ENCODE measurements around the gene TBCD. TPM values are rescaled to one million over a fixed set of nuclear protein-coding genes. Genes with fewer than 3 reads are reported as not detected.

Gene TBCD
- total and polyA plus RNA-seq, 12 donors = 41.3 to 107 (median 52.4) TPM

- intact Hi-C loops (cut with DNase I) = loop anchor here in 2 of 10 donors (10.0 kb wide), 1 partner anchor 55 kb away; no protein-coding TSS in a partner anchor
- WGBS, 2 donors = 83 to 86% methylated on average over 25 of the region's 25 CpGs
- Histone ChIP-seq H3K27ac (no peak overlapping the region), H3K4me1 (no peaks in the 10 kb centered on the region), H3K4me3 (no peak overlapping the region), H3K27me3 (peaks cover 0 to 2% (median 0%) of the 10 kb centered on the region in 7 donors), H3K9me3 (no peaks in the 10 kb centered on the region), H3K36me3 (no peaks in the 10 kb centered on the region)
- ATAC-seq = no peak
- no peak for TF ChIP-seq CTCF (IDR thresholded peaks at IDR 0.05)
- no peak for DNase-seq
These were observed 42.0 kb upstream of the TBCD start for GRCh38 chr17:82709676-82710498.

DNA sequence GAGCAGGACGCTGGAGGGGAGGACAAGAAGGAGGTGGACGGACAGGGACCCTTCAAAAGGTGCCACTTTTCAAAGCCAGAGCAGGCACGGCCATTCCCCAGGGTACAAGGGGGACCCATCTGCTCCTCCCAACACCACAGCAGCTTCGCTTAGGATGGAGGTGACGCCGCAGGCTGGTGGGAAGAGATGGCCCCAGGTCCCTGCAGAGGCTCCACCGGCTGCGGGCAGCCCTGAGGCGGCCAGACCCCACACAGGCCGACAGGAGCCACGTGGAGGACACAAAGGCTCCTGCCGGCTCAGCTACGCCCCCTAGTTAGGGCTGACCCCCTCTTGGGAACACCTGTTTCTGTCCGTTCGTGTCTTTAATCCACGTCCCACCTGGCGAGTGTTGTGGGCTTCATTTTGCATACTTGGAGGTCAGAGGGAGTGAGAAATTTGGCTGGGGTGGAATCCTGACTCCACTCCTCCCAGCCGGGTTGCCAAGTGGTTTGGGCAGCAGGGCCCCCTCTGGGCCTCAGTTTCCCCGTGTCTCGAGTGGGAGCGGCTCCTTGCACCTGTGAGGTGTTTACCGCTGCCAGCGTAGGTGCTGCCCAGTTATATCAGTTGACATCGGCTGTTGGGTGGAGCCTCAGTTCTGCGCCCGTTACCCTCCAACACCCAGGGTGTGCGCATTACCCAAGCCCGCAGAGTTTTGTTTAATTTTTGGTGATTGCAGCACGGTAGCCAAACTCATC lies 41.2 kb upstream of the TBCD start:
- Histone ChIP-seq H3K9me3 (no peaks in the 10 kb centered on the region), H3K36me3 (no peaks in the 10 kb centered on the region), H3K27ac (no peak overlapping the region), H3K27me3 (peaks cover 0 to 2% (median 0%) of the 10 kb centered on the region in 7 donors), H3K4me1 (peaks cover 0 to 3% (median under 1%) of the 10 kb centered on the region in 9 donors), H3K4me3 (no peak overlapping the region)
- TF ChIP-seq CTCF (IDR thresholded peaks at IDR 0.05) = no peak
- intact Hi-C loops (cut with DNase I) = no loop called here
- ATAC-seq = no peak
- WGBS, 2 donors = 74 to 77% methylated on average over 29 of the region's 29 CpGs
- no peak for DNase-seq

DNA sequence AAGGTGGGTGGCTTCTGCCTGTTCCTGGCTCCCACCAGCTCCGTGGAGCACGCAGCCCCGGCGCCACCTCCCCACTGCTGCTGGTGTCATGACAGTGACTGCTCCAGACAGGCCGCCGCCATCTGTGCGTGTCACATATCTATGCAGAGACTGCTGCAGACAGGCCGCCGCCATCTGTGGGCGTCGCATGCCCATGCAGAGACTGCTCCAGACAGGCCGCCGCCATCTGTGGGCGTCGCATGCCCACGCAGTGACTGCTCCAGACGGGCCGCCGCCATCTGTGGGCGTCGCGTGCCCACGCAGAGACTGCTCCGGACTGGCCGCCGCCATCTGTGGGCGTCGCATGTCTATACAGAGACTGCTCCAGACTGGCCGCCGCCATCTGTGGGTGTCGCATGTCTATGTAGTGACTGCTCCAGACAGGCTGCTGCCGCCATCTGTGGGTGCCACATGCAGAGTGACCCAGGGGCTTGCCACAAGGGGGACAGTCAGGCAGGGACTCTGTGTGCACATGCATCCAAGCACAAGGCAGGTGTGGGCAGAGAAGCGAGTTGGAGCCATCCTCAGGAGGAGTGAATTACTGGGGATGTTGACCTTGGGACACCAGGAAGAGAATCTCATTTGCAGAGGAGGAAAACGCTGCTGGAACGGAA lies 38.7 kb upstream of the TBCD start:
- DNase-seq = no peak
- Histone ChIP-seq H3K4me1 (peaks cover 3 to 20% (median 17%) of the 10 kb centered on the region in 9 donors), H3K36me3 (no peaks in the 10 kb centered on the region), H3K4me3 (no peak overlapping the region), H3K27ac (no peak overlapping the region), H3K27me3 (peaks cover 0 to 2% (median 0%) of the 10 kb centered on the region in 7 donors), H3K9me3 (no peaks in the 10 kb centered on the region)
- 89 to 91% methylated on average over 34 to 35 of the region's 35 CpGs for whole genome bisulfite sequencing, 2 donors
- intact Hi-C loops (cut with DNase I) = no loop called here
- no peak for TF ChIP-seq CTCF (IDR thresholded peaks at IDR 0.05)
- no peak for ATAC-seq
